Fibroblast of lung (primary cell): ENCODE data around the gene ANO7.

Experiments
- EZH2 ChIP-seq: IDR thresholded peaks from 2 replicates; pipeline ENCODE4 v1.5.1; 2012; ENCODE audit warnings: low read length, control low read depth, mild to moderate bottlenecking; ENCODE audit errors: missing control alignments
- TF ChIP-seq, protein P1 (sequence below), 2 donors: IDR thresholded peaks in 1 of 2; conservative IDR thresholded peaks in 1 of 2; 1 replicate in 1 of 2; 2 replicates in 1 of 2; pipeline ENCODE4 v1.5.1; 2011 to 2012; ENCODE audit warnings: low read length in 2 of 2, control low read depth in 1 of 2, inconsistent platforms in 1 of 2, low read depth in 1 of 2, mild to moderate bottlenecking in 1 of 2

DNA sequence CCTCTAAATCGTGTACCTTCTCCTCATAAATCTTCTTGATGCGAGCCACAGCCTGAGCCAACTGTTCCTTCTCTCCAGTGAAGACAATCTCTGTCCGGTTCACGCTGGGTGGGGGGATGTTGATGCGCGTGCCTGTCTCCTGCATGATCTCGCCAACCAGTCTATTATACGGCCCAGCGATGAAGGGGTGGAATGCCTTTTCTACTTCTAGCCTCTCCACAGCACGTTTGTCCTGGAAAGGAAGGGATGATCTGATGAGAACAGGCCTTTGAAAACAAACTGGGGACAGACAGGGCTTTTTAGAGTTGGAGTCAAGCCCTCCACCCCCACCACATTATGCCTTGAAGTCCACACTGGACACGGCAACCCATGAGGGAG lies 67.7 kb downstream of the ANO7 start:
- TF ChIP-seq, protein P1, sequence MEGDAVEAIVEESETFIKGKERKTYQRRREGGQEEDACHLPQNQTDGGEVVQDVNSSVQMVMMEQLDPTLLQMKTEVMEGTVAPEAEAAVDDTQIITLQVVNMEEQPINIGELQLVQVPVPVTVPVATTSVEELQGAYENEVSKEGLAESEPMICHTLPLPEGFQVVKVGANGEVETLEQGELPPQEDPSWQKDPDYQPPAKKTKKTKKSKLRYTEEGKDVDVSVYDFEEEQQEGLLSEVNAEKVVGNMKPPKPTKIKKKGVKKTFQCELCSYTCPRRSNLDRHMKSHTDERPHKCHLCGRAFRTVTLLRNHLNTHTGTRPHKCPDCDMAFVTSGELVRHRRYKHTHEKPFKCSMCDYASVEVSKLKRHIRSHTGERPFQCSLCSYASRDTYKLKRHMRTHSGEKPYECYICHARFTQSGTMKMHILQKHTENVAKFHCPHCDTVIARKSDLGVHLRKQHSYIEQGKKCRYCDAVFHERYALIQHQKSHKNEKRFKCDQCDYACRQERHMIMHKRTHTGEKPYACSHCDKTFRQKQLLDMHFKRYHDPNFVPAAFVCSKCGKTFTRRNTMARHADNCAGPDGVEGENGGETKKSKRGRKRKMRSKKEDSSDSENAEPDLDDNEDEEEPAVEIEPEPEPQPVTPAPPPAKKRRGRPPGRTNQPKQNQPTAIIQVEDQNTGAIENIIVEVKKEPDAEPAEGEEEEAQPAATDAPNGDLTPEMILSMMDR (conservative IDR thresholded peaks at IDR 0.05 in 1 of 2, IDR thresholded peaks at IDR 0.05 in 1 of 2; ENCODE audit: low read depth in 1 of 2, low read length in 2 of 2): no peak
- no peak for TF ChIP-seq EZH2
